ENCODE measurements around the gene SFXN3.

Gene SFXN3

GRCh38 chr10:101054876-101055275 lies 23.8 kb downstream of the SFXN3 start:
- H3K36me3 ChIP-seq (replicated peaks in 1 of 2; ENCODE audit: control insufficient read depth in 2 of 2, insufficient read depth in 2 of 2, low read length in 2 of 2), result peaks cover 0 to 41% of the 10 kb centered on the region in 2 donors
- no CpG with 5 or more reads among the region's 5 CpGs for WGBS, 2 donors (ENCODE audit: extremely low coverage in 2 of 2, insufficient read length in 2 of 2, insufficient replicate concordance in 1 of 2)

DNA sequence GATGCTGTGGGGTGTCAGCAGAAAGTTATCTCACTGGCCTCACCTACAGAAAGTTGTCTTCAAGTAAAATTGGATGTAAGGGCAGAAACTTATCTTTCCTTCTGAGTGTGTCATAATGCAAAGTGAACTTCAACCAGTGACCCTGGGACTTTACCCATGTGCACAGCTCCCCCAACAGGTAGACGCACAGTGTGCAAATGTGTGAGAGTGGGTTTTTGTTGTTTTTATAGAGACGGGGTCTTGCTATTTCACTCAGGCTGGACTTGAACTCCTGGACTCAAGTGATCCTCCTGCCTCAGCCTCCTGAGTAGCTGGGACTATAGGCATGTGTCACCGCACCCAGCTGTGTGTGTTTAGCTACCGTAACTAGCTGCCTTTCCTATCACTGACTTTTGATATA lies 24.4 kb downstream of the SFXN3 start:
- H2BK15ac ChIP-seq (ENCODE audit: low read length), result no peak overlapping the region

More at GRCh38 chr10:101054876-101055275, 23.8 kb downstream of the SFXN3 start:
- Histone ChIP-seq H2BK120ac (ENCODE audit: low read depth, low read length) (no peak overlapping the region), H2BK12ac (ENCODE audit: low read length) (no peak overlapping the region), H3K4me2 (ENCODE audit: insufficient read depth, low read length, poor library complexity, severe bottlenecking) (no peak overlapping the region), H3K18ac (ENCODE audit: low read length) (no peak overlapping the region), H3K4me3 (ENCODE audit: low read length in 2 of 2) (no peak overlapping the region), H3K14ac (ENCODE audit: low read length) (no peak overlapping the region), H3K9ac (ENCODE audit: low read depth, low read length, poor library complexity) (no peak overlapping the region), H3K23ac (ENCODE audit: low read depth, low read length, poor library complexity) (no peak overlapping the region), H2AK5ac (ENCODE audit: low read depth, low read length) (no peak overlapping the region), H3K27ac (replicated peaks; ENCODE audit: low read length) (no peak overlapping the region), H3K79me1 (ENCODE audit: low read depth, low read length) (no peaks in the 10 kb centered on the region), H2BK15ac (ENCODE audit: low read length) (no peak overlapping the region), H2AFZ (ENCODE audit: low read length) (no peak overlapping the region), H3K4ac (ENCODE audit: low read length) (no peak overlapping the region), H4K8ac (ENCODE audit: low read depth, low read length) (no peak overlapping the region), H3K9me3 (replicated peaks in 1 of 2; ENCODE audit: control insufficient read depth in 2 of 2, insufficient read depth in 1 of 2, low read depth in 1 of 2, low read length in 2 of 2) (no peaks in the 10 kb centered on the region), H3K4me1 (ENCODE audit: control insufficient read depth in 2 of 2, insufficient read depth in 1 of 2, low read depth in 1 of 2, low read length in 2 of 2) (peaks cover 4 to 10% of the 10 kb centered on the region in 2 donors), H2BK5ac (ENCODE audit: low read length) (no peak overlapping the region), H3K27me3 (ENCODE audit: control insufficient read depth in 3 of 3, insufficient read depth in 3 of 3, low read depth in 1 of 3, low read length in 3 of 3) (peaks cover 0 to 18% (median 2%) of the 10 kb centered on the region in 3 experiments), H4K91ac (ENCODE audit: low read depth, low read length, poor library complexity) (no peak overlapping the region)
- DNase-seq (ENCODE audit: low spot score), result no peak

DNA sequence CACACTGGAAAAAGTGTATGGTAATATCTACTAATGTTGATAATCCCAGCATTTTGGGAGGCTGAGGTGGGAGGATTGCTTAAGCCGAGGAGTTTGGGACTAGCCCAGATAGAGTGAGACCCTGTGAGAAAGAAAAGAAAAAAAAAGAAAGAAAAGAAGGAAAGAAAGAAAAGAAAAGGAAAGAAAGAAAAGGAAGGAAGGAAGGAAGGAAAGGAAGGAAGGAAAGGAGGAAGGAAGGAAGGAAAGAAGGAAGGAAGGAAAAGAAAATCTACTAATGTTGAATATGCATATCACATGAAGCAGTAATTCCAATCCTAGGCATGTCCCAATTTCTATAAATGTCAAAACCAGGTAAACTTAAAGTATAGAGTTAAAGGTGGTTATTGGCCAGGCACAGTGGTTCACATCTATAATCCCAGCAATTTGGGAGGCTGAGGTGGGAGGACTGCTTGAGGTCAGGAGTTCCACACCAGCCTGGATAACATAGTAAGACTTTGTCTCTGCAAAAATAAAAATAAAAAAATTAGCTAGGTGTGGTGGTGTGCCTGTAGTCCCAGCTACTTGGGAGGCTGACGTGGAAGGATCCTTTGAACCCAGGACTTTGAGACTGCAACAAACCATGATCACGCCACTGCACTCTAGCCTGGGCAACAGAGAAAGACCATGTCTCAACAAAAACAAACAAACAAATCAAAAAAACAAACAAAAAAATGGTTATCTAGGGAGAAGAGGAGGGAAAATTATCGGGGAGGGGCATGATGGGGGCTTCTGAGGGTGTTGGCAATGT lies 25.5 kb downstream of the SFXN3 start:
- no peaks in the 10 kb centered on the region for H3K79me1 ChIP-seq (ENCODE audit: low read depth, low read length)
- H4K91ac ChIP-seq (ENCODE audit: low read depth, low read length, poor library complexity), result no peak overlapping the region
- H4K8ac ChIP-seq (ENCODE audit: low read depth, low read length), result no peak overlapping the region
- H3K4me3 ChIP-seq (ENCODE audit: low read length in 2 of 2), result no peak overlapping the region
- H2AK5ac ChIP-seq (ENCODE audit: low read depth, low read length), result no peak overlapping the region
- no peak overlapping the region for H3K27ac ChIP-seq (replicated peaks; ENCODE audit: low read length)
- no peak overlapping the region for H2BK120ac ChIP-seq (ENCODE audit: low read depth, low read length)
- WGBS, 2 donors (ENCODE audit: extremely low coverage in 2 of 2, insufficient read length in 2 of 2, insufficient replicate concordance in 1 of 2), result no CpG with 5 or more reads among the region's 4 CpGs
- no peak overlapping the region for H2BK5ac ChIP-seq (ENCODE audit: low read length)
- H3K4me2 ChIP-seq (ENCODE audit: insufficient read depth, low read length, poor library complexity, severe bottlenecking), result no peak overlapping the region
- DNase-seq (ENCODE audit: low spot score), result no peak
- peaks cover 0 to 2% (median 0%) of the 10 kb centered on the region in 3 experiments for H3K27me3 ChIP-seq (ENCODE audit: control insufficient read depth in 3 of 3, insufficient read depth in 3 of 3, low read depth in 1 of 3, low read length in 3 of 3)
- H3K36me3 ChIP-seq (replicated peaks in 1 of 2; ENCODE audit: control insufficient read depth in 2 of 2, insufficient read depth in 2 of 2, low read length in 2 of 2), result peaks cover 0 to 41% of the 10 kb centered on the region in 2 donors
- H3K14ac ChIP-seq (ENCODE audit: low read length), result no peak overlapping the region
- H3K4ac ChIP-seq (ENCODE audit: low read length), result no peak overlapping the region
- H3K18ac ChIP-seq (ENCODE audit: low read length), result no peak overlapping the region
- H3K23ac ChIP-seq (ENCODE audit: low read depth, low read length, poor library complexity), result no peak overlapping the region
- H2BK15ac ChIP-seq (ENCODE audit: low read length), result no peak overlapping the region
- H3K9me3 ChIP-seq (replicated peaks in 1 of 2; ENCODE audit: control insufficient read depth in 2 of 2, insufficient read depth in 1 of 2, low read depth in 1 of 2, low read length in 2 of 2), result no peaks in the 10 kb centered on the region
- no peak overlapping the region for H2AFZ ChIP-seq (ENCODE audit: low read length)
- no peak overlapping the region for H3K9ac ChIP-seq (ENCODE audit: low read depth, low read length, poor library complexity)
- no peak overlapping the region for H2BK12ac ChIP-seq (ENCODE audit: low read length)
- peaks cover 6 to 8% of the 10 kb centered on the region in 2 donors for H3K4me1 ChIP-seq (ENCODE audit: control insufficient read depth in 2 of 2, insufficient read depth in 1 of 2, low read depth in 1 of 2, low read length in 2 of 2)

More for the DNA sequence above, 24.4 kb downstream of the SFXN3 start:
- Histone ChIP-seq H3K9me3 (replicated peaks in 1 of 2; ENCODE audit: control insufficient read depth in 2 of 2, insufficient read depth in 1 of 2, low read depth in 1 of 2, low read length in 2 of 2) (no peaks in the 10 kb centered on the region), H3K9ac (ENCODE audit: low read depth, low read length, poor library complexity) (no peak overlapping the region), H2AFZ (ENCODE audit: low read length) (no peak overlapping the region), H4K91ac (ENCODE audit: low read depth, low read length, poor library complexity) (no peak overlapping the region), H3K27me3 (ENCODE audit: control insufficient read depth in 3 of 3, insufficient read depth in 3 of 3, low read depth in 1 of 3, low read length in 3 of 3) (peaks cover 0 to 14% (median 0%) of the 10 kb centered on the region in 3 experiments), H2AK5ac (ENCODE audit: low read depth, low read length) (no peak overlapping the region), H2BK12ac (ENCODE audit: low read length) (no peak overlapping the region), H3K4me1 (ENCODE audit: control insufficient read depth in 2 of 2, insufficient read depth in 1 of 2, low read depth in 1 of 2, low read length in 2 of 2) (peaks cover 4 to 9% of the 10 kb centered on the region in 2 donors), H3K36me3 (replicated peaks in 1 of 2; ENCODE audit: control insufficient read depth in 2 of 2, insufficient read depth in 2 of 2, low read length in 2 of 2) (peaks cover 0 to 41% of the 10 kb centered on the region in 2 donors), H3K4me2 (ENCODE audit: insufficient read depth, low read length, poor library complexity, severe bottlenecking) (no peak overlapping the region), H4K8ac (ENCODE audit: low read depth, low read length) (no peak overlapping the region), H3K23ac (ENCODE audit: low read depth, low read length, poor library complexity) (no peak overlapping the region), H2BK120ac (ENCODE audit: low read depth, low read length) (no peak overlapping the region), H3K79me1 (ENCODE audit: low read depth, low read length) (no peaks in the 10 kb centered on the region), H3K4ac (ENCODE audit: low read length) (no peak overlapping the region), H3K18ac (ENCODE audit: low read length) (no peak overlapping the region), H3K4me3 (ENCODE audit: low read length in 2 of 2) (no peak overlapping the region), H2BK5ac (ENCODE audit: low read length) (no peak overlapping the region), H3K14ac (ENCODE audit: low read length) (no peak overlapping the region), H3K27ac (replicated peaks; ENCODE audit: low read length) (no peak overlapping the region)
- WGBS, 2 donors (ENCODE audit: extremely low coverage in 2 of 2, insufficient read length in 2 of 2, insufficient replicate concordance in 1 of 2), result no CpG with 5 or more reads among the region's 4 CpGs
- no peak for DNase-seq (ENCODE audit: low spot score)

Measured in neuronal stem cell (in vitro differentiated cells).